A204.1 (cell line): ENCODE measurements around the gene C10orf67.
"Not testable (repeated sequence)": the region's sequence is repeated elsewhere in the genome, so short reads cannot be mapped to it uniquely, and the experiment has no call there.

ENCODE experiments used
- FAIRE-seq: peaks from 2 replicates; lab custom pipeline; 2012; peaks lifted over from hg19 to GRCh38; lab: Jason Lieb, UNC

Gene C10orf67

GRCh38 chr10:23362069-23362830, 17.7 kb upstream of the C10orf67 start:
- no peak for FAIRE-seq

GRCh38 chr10:23361665-23362064, 17.1 kb upstream of the C10orf67 start:
- FAIRE-seq: no peak

- FAIRE-seq: no peak
Observed at GRCh38 chr10:23359692-23360380, 15.2 kb upstream of the C10orf67 start.

- no peak for FAIRE-seq
Observed at GRCh38 chr10:23358357-23358756, 13.8 kb upstream of the C10orf67 start.

GRCh38 chr10:23354630-23355279, 10.2 kb upstream of the C10orf67 start:
- FAIRE-seq: no peak

- no peak for FAIRE-seq
Observed at GRCh38 chr10:23351926-23352519, 7.4 kb upstream of the C10orf67 start.

GRCh38 chr10:23350706-23351105, 6.1 kb upstream of the C10orf67 start:
- not testable (repeated sequence) for FAIRE-seq

- FAIRE-seq: no peak
Observed at GRCh38 chr10:23345861-23346260, 1.3 kb upstream of the C10orf67 start.

- FAIRE-seq: no peak
Observed at GRCh38 chr10:23343591-23344240, 881 bp downstream of the C10orf67 start.

- FAIRE-seq: no peak
Observed at GRCh38 chr10:23342213-23342884, 2.2 kb downstream of the C10orf67 start.

GRCh38 chr10:23341004-23341403, 3.6 kb downstream of the C10orf67 start:
- FAIRE-seq: no peak

GRCh38 chr10:23340354-23340753, 4.2 kb downstream of the C10orf67 start:
- no peak for FAIRE-seq

- FAIRE-seq: no peak
Observed at GRCh38 chr10:23338886-23339285, 5.7 kb downstream of the C10orf67 start.

- FAIRE-seq: no peak
Observed at GRCh38 chr10:23338155-23338828, 6.3 kb downstream of the C10orf67 start.

- no peak for FAIRE-seq
Observed at GRCh38 chr10:23337616-23338015, 7.0 kb downstream of the C10orf67 start.

GRCh38 chr10:23331567-23332301, 12.9 kb downstream of the C10orf67 start:
- FAIRE-seq: no peak

GRCh38 chr10:23330948-23331347, 13.6 kb downstream of the C10orf67 start:
- no peak for FAIRE-seq

- no peak for FAIRE-seq
Observed at GRCh38 chr10:23326544-23327307, 17.9 kb downstream of the C10orf67 start.

- FAIRE-seq: no peak
Observed at GRCh38 chr10:23325132-23325531, 19.5 kb downstream of the C10orf67 start.

- no peak for FAIRE-seq
Observed at GRCh38 chr10:23324351-23324750, 20.2 kb downstream of the C10orf67 start.
